NCI-H2171 (cell line): ENCODE data around the gene HPDL.
A peak's percentile ranks its signal among the peaks of the same experiment; 100 is the strongest.
"Not testable (repeated sequence)": the region's sequence is repeated elsewhere in the genome, so short reads cannot be mapped to it uniquely, and the experiment has no call there.

Experiments used
- DNase-seq: peaks from one replicate; lab custom pipeline; 2025; lab: John Stamatoyannopoulos, UW

The HPDL gene

DNA sequence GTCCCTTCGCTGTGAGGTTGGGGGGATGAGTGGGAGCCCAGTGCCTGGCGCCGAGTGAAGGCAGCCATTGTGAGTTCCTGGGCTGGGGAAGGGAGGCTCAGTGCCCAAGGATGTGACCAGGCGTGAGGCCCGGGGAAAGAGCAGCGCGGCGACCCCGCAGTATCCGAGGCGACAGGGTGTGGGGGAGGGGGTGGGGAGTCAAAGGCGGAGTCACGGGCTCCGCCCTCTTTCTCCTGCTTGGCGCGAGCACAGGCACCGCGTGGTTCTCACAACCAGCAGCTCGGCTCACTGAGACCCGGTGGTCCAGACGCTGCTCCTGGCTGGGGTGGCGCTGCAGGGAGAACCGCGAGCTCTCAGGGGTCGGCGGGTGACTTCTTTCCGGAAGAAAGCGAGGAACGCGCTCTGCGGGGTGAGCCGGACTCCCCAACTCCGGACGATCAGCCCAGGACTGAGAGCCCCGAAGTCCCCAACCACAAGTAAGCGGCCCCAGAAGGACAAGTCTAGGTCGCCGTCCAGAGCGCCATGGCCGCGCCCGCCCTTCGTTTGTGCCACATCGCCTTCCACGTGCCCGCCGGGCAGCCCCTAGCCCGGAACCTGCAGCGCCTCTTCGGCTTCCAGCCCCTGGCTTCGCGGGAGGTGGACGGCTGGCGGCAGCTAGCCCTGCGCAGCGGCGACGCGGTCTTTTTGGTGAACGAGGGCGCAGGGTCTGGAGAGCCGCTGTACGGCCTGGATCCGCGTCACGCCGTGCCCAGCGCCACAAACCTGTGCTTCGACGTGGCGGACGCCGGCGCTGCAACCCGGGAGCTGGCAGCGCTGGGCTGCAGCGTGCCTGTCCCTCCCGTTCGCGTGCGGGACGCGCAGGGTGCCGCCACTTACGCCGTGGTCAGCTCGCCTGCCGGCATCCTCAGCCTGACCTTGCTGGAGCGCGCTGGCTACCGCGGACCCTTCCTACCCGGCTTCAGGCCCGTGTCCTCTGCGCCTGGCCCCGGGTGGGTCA is at the start of gene HPDL:
HPDL (plus strand) TSS at position 269 of the 997 bp plus-strand sequence; CDS start at position 523, 254 bp downstream.
- DNase-seq = peak; percentile 57

DNA sequence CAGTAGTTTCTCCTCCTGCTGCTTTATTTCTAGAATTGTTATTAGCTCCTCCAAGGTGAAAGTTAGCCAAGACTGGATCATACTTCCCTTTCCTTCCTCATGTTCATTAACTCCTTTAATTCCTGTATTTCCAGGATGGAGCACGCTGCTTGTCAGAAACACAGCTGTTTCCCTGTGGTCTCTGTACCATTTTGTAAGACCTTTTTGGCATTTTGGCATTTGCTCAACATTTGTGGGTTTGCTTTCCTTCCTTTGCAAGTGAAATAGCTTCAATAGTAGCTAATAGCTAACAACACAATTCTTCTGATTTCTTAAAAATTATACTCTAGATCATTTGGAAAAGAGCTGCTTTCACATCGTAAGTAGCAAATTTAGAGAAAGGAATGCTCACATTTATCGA is 44.3 kb upstream of the HPDL start:
- DNase-seq = no peak

DNA sequence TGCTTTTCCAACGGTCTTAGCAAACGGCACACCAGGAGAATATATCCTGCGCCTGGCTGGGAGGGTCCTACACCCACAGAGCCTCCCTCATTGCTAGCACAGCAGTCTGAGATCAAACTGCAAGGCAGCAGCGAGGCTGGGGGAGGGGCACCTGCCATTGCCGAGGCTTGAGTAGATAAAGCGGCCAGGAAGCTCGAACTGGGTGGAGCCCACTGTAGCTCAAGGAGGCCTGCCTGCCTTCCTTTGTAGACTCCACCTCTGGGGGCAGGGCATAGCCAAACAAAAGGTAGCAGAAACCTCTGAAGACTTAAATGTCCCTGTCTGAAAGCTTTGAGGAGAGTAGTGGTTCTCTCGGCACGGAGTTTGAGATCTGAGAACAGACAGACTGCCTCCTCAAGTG is 41.8 kb upstream of the HPDL start:
- DNase-seq = not testable (repeated sequence)

DNA sequence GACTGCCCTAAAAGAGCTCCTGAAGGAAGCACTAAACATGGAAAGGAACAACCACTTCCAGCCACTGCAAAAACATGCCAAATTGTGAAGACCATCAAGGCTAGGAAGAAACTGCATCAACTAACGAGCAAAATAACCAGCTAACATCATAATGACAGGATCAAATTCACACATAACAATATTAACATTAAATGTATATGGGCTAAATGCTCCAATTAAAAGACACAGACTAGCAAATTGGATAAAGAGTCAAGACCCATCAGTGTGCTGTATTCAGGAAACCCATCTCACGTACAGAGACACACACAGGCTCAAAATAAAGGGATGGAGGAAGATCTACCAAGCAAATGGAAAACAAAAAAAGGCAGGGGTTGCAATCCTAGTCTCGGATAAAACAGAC is 40.2 kb upstream of the HPDL start:
- not testable (repeated sequence) for DNase-seq

DNA sequence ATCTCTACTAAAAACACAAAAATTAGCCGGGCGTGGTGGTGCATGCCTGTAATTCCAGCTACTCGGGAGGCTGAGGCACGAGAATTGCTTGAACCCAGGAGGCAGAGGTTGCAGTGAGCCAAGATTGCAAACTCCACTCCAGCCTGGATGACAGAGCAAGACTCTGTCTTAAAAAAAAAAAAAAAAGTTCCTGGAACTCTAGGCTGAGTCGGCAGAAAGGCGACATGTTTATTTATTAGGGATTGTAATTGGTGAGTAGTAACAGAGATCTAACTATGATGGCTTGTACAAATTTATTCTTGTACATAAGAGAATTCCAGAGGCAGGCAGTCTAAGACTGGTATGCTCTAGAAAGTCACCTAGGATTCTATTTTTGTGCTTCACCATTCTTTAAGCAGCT is 35.7 kb upstream of the HPDL start:
- DNase-seq = not testable (repeated sequence)

DNA sequence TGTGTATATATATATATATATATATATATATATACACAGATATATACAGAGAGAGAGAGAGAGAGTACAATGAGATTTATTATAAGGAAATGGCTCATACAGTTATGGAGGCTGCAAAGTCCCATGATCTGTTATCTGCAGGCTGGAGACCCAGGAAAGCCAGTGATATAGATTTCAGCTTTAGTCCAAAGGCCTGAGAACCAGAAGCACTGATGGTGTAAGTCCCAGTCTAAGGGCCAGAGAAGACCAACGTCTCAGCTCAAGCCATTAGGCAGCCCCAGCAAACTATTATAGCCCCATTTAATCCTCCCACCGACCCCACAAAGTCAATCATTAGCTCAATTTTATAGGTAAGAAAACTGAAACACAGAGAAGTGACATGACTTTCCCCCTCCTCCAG is 35.0 kb upstream of the HPDL start:
- DNase-seq = no peak

DNA sequence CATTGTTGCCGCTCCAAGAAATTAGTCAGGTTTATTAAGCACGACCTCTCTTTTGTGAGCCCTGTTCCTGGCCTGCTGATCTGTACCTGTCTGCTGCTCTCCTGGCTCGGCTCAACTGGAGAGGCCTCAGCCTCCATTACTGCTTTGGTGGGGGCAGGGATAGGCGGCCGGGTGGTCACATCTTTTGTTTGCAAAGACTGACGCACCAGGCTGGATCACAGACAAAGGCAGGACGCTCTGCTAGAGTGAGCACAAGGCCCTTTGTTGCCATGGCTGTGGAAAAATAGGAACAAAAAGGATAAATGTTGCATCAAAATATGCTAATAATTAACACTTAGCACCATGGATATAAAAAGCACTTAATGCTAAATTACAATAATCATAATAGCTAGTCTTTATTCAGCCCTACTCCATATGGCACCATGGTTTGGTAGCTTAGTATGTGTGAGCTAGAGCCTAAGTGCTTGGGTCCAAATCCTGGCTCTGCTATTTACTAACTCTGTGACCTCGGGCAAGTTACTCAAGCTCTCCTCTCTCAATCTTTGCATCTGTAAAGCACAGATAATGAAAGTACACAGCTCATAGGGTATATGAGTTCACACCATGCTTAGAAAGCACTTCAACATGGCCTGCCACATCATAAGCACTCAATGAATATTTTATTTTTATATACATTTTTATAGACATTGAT is 28.9 kb upstream of the HPDL start:
- no peak for DNase-seq

DNA sequence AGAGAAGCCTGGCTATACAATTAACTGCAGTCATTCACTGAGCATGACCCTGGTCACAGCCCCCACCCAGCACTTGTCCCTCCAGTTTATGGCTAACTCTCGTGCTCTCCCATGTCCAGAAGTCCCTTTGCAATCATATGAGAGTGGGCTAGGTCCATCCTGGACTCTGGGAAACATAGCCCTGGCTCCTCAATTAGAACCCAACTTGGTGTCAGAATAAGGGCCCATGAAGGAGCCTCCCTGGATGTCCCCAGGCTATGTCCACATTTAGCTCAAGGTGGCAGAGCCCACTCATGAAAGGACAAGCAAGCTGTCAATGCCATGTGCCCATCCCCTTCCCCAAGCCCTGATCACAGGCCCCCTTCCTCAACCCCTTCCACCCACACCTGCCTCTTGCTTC is 27.4 kb upstream of the HPDL start:
- no peak for DNase-seq

DNA sequence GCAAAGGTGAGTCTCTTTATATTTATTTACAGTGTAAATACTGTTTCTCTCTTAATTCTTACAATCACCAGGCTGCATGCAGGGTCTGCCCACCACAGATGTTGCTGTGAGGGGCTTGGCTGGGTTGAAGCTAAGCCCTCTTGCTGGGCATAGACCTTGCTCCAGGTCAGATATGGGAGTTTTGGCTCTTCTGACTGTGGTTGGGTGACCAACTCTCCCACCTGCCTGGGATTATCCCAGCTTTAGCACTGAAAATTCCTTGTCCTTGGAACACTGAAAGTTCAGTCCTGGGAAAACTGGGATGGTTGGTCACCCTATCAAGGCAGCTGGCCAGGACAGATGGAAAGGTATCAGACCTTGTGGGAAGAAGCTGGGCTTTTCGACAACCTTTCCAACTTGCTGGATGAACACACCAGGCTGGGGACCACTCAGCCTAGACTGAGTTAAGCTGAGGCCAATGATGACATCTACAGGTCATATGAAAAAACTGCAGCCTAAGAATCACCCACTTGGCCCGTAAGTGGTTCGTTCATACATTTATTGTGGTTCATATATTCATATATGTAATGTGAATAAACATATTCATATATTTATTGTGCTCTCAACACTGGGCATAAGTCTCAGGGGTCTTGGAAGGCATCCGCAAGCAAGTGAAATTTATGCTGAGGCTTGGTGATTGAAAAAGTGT is 26.6 kb upstream of the HPDL start:
- peak; percentile 56 for DNase-seq

DNA sequence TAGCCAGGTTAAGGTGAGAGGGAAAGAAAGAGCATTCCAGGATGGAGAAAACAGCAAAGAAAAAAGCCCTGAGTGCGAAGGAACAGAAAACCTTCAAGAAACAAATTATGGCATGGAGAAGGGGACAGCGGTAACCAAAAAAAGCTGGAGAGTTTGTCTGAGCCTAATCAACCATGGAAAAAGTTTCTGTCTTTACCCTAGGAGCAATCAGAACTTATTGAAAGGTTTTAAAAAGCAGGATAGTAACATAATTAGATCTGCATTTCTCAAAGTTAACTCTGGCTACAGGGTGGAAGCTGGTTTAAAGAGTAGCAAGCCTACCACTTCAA is 26.1 kb upstream of the HPDL start:
- DNase-seq = no peak

DNA sequence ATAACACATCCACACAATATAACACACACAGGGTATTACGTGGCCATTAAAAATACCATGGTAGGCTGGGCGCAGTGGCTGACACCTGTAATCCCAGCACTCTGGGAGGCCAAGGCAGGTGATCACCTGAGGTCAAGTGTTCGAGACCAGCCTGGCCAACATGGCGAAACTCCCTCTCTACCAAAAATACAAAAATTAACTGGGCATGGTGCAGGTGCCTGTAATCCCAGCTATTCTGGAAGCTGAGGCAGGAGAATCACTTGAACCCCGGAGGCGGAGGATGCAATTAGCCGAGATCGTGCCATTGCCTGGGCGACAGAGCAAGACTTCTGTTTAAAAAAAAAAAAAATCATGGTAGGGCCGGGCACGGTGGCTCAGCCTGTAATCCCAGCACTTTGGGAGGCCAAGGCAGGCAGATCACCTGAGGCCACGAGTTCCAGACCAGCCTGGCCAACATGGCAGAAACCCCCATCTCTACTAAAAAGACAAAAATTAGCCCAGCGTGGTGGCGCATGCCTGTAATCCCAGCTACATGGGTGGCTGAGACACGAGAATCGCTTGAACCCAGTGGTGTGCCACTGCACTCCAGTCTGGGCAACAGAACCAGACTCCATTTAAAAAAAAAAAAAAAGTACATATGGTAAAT is 24.1 kb upstream of the HPDL start:
- DNase-seq = no peak

DNA sequence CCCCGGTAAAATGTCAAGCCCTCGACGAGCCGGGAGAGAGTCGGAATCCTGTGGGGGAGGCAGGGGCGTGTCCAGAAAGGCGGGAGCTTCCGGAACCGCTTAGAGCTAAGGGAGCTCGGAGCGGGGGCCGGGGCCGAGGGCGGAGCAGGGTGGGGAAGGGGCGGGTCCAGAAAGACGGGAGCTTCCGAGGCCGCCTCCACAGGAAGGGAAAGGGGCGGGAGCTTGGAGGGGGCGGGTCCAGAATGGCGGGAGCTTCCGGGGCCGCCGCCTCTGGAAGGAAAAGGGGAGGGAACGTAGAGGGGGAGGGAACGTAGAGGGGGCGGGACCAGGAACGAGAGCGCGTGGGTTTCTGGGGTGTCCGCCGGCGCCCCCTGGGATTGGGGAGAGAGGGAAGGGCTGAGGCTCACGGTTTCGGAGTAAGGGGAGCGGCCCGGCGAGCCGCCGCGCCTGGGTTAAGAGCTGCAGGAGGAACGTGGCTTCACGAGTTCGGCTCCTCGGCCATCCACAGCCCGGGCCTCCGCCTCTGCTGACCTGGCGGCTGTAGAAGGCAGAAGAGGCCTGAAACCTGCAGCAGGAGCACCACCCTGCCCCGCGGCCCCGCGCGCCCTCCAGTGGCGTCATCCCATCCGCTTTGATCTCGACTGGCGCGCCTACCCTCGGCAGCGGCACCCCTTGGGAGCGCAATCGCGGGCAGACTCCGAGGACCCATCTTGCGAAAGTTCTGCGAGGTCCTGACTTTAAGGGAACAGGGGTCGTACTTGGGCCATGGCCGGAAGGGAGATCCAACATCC is 23.0 kb upstream of the HPDL start:
- peak; percentile 97 for DNase-seq

DNA sequence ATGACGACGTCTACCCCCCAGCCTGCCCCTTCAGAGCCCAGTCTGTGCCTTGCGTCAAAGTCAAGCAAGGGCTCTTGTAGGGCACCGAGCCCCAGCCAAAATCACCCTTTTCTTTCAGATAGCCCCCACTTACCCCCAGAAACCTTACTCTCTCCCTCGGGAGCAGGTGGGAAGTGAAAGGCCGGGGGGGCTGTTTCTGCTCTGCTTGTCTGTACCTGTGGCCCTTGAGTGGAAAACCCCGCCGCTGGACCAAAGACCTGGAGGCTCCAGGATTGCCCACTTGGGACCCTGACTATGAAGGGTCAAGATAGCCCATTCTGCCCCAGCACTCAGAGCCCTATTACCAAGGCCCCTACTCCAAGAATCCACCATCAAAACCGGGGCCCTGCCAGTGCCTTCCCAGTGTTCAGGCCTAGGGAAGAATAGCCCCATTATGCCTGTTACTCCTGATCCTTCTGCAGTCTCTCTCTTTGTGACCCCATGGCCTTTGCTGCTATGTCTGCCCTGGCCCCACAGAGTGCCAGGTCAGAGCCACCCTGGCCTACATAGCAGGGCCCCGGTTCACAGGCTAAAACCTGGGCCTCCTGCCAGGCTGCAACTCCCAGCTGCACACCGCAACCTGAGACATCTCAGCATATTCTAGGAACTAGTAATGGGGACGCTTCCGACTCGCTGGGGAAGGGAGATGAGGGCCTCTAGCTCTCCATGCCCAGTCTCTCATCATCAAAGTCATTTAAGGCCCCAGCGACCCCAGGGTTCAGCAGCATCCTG is 22.2 kb upstream of the HPDL start:
- peak; percentile 51 for DNase-seq

DNA sequence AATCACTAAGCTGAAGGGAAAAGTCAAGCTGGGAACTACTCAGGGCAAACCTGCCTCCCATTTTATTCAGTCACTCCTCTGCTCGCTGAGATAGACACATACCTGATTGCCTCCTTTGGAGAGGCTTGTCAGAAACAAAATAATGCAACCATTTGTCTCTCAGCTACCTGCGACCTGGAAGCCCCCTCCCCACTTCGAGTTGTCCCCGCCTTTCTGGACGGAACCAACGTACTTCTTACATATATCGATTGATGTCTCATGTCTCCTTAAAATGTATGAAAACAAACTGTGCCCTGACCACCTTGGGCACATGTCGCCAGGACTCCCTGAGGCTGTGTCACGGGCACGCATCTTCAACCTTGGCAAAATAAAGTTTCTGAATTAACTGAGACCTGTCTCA is 21.5 kb upstream of the HPDL start:
- no peak for DNase-seq

DNA sequence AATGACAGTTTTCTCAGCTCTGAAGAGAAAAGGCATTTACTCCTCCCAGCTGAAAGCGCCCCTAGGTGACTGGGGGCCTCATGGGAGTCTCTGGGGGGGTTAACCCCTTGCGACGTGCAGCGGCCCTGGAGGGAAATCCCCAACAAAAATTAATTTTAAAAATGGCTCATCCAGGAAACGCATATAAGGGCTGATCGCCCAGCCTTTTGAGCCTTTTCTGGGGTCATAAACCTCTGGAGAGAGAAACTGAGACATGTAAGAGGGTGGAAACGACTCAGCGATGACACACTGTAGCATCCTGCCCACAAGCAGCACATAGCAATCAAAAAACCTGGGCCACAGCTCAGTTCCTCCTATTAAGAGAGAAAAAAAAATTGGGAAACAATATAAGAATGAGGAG is 20.4 kb upstream of the HPDL start:
- DNase-seq = no peak

DNA sequence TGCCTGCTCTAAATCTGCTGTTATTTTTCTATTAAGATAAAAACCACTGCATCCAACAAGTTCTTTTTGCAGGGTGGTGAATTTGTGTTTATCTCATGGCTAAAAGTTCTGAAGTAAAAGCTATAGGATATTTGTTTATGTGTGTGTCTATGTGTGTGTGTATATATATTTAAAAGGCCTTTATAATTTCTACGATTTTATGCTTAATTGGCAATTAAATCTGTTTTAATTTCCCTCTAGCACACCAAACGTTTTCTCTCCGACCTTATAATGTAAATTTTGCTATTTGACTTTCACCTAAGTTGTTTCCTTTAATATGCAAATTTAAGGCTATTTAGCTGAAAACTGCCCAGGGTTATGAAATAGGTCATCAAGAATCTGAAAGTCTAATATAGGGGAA is 19.8 kb upstream of the HPDL start:
- no peak for DNase-seq

DNA sequence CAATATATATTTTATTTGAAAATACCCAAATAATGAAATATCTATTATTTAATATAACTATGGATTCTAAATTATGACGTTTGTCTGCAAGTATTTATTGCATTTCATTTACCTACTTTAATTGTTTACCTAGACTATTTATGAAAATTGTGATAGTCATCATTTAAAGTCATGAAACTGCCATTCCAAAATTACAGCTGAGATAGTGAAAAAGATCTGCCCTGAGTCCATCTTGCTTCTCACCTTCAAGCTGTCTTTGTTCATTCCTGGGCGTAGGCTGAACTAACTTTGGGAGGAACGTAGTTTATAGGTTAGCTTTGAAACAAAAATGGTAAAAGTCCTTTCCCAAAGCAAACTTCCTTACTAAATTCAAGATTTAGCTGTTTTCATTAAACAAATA is 12.4 kb upstream of the HPDL start:
- no peak for DNase-seq

DNA sequence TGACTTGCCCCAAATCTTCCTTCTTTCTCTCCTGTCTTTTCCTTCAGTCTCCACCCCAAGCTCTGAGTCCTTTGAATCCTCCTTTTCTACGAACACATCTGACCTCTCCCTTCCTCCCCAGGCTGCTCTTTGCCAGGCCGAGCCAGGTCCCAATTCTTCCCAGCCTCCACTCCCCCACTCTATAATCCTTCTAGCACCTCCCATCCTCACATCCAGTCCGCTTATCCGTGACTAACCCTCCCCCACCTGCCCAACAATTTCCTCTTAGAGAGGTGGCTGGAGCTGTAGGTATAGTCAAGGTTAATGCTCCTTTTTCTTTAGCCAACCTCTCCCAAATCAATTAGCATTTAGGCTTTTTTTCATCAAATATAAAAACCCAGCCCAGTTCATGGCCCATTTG is 9.5 kb upstream of the HPDL start:
- DNase-seq = no peak

DNA sequence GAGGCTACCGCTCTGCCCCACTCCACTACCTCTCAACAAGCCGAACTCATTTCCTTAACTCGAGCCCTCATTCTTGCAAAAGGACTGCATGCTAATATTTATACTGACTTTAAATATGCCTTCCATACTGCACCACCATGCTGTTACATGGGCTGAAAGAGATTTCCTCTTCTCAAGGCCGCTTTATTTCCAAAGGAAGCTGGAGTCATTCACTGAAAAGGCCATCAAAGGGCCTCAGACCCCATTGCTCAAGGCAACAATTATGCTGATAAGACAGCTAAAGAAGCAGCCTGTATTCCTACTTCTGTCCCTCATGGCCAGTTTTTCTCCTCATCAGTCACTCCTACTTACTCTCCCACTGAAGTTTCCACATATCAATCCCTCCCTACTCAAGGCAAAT is 6.9 kb upstream of the HPDL start:
- DNase-seq = no peak

DNA sequence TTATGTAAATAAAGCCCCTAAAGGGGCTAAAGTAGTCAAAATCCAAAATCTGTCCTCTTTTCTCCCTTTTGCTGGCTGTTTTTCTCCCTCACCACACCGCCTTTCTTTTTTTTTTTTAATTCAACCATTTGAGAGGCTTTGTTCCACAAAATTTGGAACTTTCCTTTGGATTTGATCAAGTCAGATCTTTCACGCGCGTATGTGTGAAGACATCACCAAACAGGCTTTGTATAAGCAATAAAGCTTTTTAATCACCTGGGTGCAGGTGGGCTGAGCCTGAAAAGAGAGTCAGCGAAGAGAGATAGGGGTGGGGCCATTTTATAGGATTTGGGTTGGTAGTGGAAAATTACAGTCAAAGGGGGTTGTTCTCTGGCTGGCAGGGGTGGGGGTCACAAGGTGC is 5.3 kb upstream of the HPDL start:
- DNase-seq = no peak
